Measurements from ENCODE around the gene ZNF550. TPM values are rescaled to one million over a fixed set of nuclear protein-coding genes. Genes with fewer than 3 reads are reported as not detected.

The ZNF550 gene
- 6.9 to 11.3 TPM (median 8.6 TPM) in 3 replicates for total RNA-seq
- long read RNA-seq, full-length matches to known transcripts, result 15 of 20 reads
- long read RNA-seq, partial matches to known transcripts, result 3 of 20 reads
- long read RNA-seq, other reads (novel, unspliced or antisense), result 2 of 20 reads

GRCh38 chr19:57559404-57560025 lies at the start of gene ZNF550:
TSS of gene ZNF550 (minus strand) at chr19:57559863. CDS start at chr19:57559682, 181 bp downstream.
- Mint-ChIP-seq H3K27ac (ENCODE audit: unreplicated experiment) (peak within 1 kb of the TSS; percentile 84), H3K4me3 (ENCODE audit: unreplicated experiment) (peak within 1 kb of the TSS; percentile 94), H3K9me3 (ENCODE audit: low read depth) (peaks cover 58% of the 10 kb centered on the region), H3K4me1 (ENCODE audit: low read depth) (peaks cover 21% of the 10 kb centered on the region), H3K36me3 (ENCODE audit: low read depth) (peaks cover 43% of the 10 kb centered on the region), H3K27me3 (ENCODE audit: low read depth) (no peaks in the 10 kb centered on the region)
- peak; percentile 96 for DNase-seq (ENCODE audit: low spot score)
- no peak for TF ChIP-seq CTCF (IDR thresholded peaks at IDR 0.05)

GRCh38 chr19:57606931-57607330 lies 47.3 kb upstream of the ZNF550 start:
- no peak overlapping the region for H3K27ac Mint-ChIP-seq (ENCODE audit: unreplicated experiment)
- peaks cover 36% of the 10 kb centered on the region for H3K9me3 Mint-ChIP-seq (ENCODE audit: low read depth)
- no peak overlapping the region for H3K4me3 Mint-ChIP-seq (ENCODE audit: unreplicated experiment)
- no peaks in the 10 kb centered on the region for H3K27me3 Mint-ChIP-seq (ENCODE audit: low read depth)
- no peaks in the 10 kb centered on the region for H3K4me1 Mint-ChIP-seq (ENCODE audit: low read depth)
- peaks cover 37% of the 10 kb centered on the region for H3K36me3 Mint-ChIP-seq (ENCODE audit: low read depth)
- DNase-seq (ENCODE audit: low spot score), result no peak
- TF ChIP-seq CTCF (IDR thresholded peaks at IDR 0.05), result no peak

- peak; percentile 34 for TF ChIP-seq CTCF (IDR thresholded peaks at IDR 0.05)
- peak; percentile 95 for DNase-seq (ENCODE audit: low spot score)
- Mint-ChIP-seq H3K4me1 (ENCODE audit: low read depth) (peaks cover 15% of the 10 kb centered on the region), H3K36me3 (ENCODE audit: low read depth) (peaks cover 18% of the 10 kb centered on the region), H3K4me3 (ENCODE audit: unreplicated experiment) (peak within 1 kb of the TSS; percentile 79), H3K9me3 (ENCODE audit: low read depth) (peaks cover 33% of the 10 kb centered on the region), H3K27me3 (ENCODE audit: low read depth) (no peaks in the 10 kb centered on the region), H3K27ac (ENCODE audit: unreplicated experiment) (no peak within 1 kb of the TSS)
These were observed 40.2 kb upstream of the ZNF550 start, which contains the start of gene ZNF530 for GRCh38 chr19:57599761-57600383. TSS of gene ZNF530 (plus strand) at chr19:57599885. CDS start at chr19:57604346, 4,461 bp downstream.

- Mint-ChIP-seq H3K4me1 (ENCODE audit: low read depth) (peaks cover 15% of the 10 kb centered on the region), H3K27me3 (ENCODE audit: low read depth) (no peaks in the 10 kb centered on the region), H3K4me3 (ENCODE audit: unreplicated experiment) (peak overlapping the region; percentile 79), H3K36me3 (ENCODE audit: low read depth) (peaks cover 13% of the 10 kb centered on the region), H3K27ac (ENCODE audit: unreplicated experiment) (no peak overlapping the region), H3K9me3 (ENCODE audit: low read depth) (peaks cover 31% of the 10 kb centered on the region)
- no peak for DNase-seq (ENCODE audit: low spot score)
- no peak for TF ChIP-seq CTCF (IDR thresholded peaks at IDR 0.05)
These were observed 39.7 kb upstream of the ZNF550 start for GRCh38 chr19:57599377-57599760.

- Mint-ChIP-seq H3K4me3 (ENCODE audit: unreplicated experiment) (no peak overlapping the region), H3K36me3 (ENCODE audit: low read depth) (peaks cover 66% of the 10 kb centered on the region), H3K4me1 (ENCODE audit: low read depth) (peaks cover 19% of the 10 kb centered on the region), H3K27me3 (ENCODE audit: low read depth) (no peaks in the 10 kb centered on the region), H3K9me3 (ENCODE audit: low read depth) (peaks cover 73% of the 10 kb centered on the region), H3K27ac (ENCODE audit: unreplicated experiment) (no peak overlapping the region)
- no peak for TF ChIP-seq CTCF (IDR thresholded peaks at IDR 0.05)
- DNase-seq (ENCODE audit: low spot score), result no peak
These were observed 27.9 kb upstream of the ZNF550 start for GRCh38 chr19:57587529-57587928.
